HK-2 (cell line): Measurements from ENCODE around the gene DOCK4.

Source experiments
- DNase-seq: peaks from one replicate; pipeline ENCODE4 v3.0.0-alpha.2; 2018; ENCODE audit not compliant: unreplicated experiment

The DOCK4 gene

GRCh38 chr7:112189691-112190090 is 16.5 kb downstream of the DOCK4 start:
- DNase-seq = no peak

DNA sequence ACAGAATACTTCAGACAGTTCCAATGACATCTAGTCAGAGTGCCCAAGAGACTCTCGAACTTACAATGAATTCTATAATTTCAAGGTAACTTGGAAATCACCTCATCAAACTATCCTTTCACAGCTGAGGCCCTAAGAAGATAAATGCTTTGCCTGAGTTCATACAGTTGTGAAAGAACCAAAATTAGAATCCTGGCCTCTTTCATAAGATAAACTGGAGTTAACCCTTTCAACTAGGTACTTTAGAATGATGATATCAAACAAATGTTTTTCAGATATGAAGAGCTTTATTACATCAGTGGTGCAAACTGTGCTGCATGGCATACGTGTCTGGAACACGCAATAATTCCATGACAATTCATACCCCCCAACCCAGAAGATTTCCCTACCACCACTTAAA is 17.9 kb downstream of the DOCK4 start:
- no peak for DNase-seq

- no peak for DNase-seq
Observed at GRCh38 chr7:112186300-112186699, 19.9 kb downstream of the DOCK4 start.

DNA sequence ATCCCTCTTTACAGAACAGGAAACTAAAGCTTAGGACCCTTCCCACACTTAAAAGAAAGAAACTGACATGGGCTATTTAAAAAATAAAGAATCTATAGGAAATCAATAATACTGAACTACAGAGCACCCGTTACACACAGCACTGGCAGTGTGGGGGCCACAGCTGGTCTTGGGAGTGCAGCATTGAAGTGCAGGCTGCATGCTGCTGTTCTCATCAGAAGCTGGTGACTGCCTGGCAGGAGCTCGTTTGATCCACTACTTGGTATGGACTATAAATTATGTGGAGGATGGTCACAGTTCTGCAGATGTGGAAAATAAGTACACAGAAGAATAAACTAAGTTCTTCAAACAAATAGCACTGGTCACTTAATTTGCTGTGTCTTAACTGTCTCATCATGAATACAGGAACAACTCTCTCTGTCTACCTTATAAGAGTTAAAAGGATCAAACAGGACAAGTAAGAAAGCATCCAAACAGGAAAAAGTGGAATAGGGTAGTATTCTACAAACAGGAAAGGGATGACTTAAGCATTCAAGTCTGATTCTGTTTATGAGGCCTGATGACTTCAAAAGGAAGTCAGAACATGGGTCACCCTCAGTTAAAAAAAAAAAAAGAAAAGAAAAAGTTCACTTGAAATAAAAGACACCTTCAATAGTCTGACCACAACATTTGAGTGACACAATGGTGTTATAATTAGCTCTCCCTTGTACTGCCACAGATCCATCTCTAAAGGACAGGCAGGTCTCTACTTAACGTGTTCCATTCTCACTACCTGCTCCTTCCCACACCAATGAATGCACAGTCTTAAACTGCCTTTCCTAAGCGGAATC is 21.0 kb downstream of the DOCK4 start:
- DNase-seq = no peak

DNA sequence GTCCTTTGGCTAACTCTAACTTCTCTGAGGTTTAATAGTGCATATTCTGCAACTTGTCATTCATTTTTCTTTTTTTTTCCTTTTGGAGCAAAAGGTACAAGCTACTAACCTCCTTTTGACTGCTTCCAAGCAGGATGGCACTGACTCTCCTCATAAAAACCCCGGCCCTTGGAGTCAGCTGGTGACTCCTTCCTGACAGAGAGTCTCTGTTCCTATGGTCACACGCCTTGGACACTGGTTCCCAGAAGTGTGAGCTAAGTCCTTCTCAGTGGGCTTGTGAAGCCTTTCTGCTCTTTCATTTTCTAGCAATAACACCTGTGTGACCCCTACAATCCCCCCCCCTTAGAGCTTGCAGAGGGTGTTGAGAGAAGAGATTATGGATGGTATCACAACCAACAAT is 21.7 kb downstream of the DOCK4 start:
- no peak for DNase-seq

- no peak for DNase-seq
Observed at GRCh38 chr7:112183266-112183665, 22.9 kb downstream of the DOCK4 start.

DNA sequence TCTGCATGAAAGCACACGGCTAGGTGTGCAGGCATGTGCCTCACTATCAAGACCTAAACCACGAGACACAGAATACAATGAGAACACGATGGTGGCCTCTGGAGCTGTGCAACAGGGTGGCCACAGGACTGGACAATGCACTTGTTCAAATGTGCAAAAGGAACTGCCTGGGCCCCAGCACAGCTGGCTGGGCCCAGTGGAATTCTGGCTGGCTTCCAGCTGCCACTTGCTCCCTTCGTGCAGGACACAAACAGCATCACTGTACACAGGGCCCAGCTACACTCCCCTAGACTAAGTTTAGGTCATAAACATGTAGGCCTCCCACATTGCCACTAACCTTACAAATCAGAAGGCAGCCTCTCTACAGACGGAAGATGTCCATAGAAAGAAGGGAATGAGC is 23.4 kb downstream of the DOCK4 start:
- no peak for DNase-seq

- no peak for DNase-seq
Observed at GRCh38 chr7:112180223-112180622, 26.0 kb downstream of the DOCK4 start.

GRCh38 chr7:112176693-112177415 is 29.3 kb downstream of the DOCK4 start:
- DNase-seq = no peak

DNA sequence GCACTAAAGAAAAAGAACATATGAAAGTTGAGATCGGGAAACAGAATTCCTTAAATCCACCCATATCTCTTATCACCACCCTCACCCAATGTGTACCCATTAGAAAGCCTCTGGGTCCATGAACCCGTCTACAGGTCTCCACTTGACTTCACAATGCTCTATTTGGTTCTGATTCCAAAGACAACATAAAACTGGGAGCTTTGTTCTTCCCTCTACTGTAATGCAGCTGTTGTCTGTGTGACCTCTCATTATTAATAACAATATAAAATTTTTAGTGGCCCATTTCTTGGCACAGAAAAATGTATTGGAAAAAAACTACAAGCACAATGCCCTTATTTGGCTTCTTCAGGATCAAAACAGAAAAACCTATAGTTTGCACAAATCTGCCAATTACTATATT is 30.0 kb downstream of the DOCK4 start:
- DNase-seq = no peak

DNA sequence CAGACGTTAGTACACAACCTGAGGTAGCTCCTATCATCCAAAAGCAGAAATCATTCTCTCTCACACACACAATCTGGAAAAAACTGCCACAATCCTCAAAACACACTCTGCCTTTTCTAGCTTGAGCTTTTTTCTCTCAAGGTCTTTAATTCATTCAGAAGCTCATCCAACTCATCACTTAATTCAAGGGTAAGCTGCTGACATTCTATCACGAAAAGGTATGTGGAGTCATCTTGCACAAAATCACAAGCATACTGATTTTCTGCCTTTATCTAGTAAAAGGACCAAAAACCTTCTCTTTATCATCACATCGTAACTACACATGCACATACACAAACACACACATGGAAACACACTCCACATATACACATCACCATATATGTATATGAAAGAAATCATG is 32.0 kb downstream of the DOCK4 start:
- DNase-seq = no peak

DNA sequence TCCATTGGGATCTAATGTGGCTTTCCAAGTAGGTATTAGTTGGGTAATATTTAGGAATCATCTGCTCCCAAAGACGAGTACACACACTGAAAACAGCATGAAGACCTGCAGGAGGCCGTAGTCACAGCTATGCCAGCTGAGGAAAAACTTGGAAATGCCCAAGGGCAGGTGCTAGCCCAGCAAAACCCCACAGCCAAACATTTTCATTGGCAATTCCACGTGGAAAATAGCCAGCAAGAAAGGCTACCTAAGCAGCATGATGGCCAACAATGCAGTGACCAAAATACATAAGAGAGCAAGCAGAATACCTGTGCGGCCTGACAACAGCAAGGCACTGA is 32.7 kb downstream of the DOCK4 start:
- no peak for DNase-seq

- DNase-seq = no peak
Observed at GRCh38 chr7:112172870-112173567, 33.2 kb downstream of the DOCK4 start.

GRCh38 chr7:112171673-112172072 is 34.5 kb downstream of the DOCK4 start:
- DNase-seq = no peak

DNA sequence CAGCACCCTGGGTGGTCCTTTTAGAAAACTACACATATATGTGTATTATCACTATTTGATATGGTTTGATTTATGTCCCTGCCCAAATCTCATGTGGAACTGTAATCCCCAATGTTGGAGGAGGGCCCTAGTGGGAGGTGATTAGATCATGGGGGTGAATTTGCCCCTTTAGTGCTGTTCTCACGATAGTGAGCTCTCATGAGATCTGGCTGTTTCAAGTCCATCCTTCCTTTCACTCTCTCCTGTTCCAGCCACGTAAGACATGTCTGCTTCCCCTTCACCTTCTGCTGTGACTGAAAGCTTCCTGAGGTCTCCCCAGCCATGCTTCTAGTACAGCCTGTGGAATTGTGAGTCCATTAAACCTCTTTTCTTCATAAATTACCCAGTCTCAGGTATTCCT is 37.3 kb downstream of the DOCK4 start:
- DNase-seq = no peak

GRCh38 chr7:112167147-112167546 is 39.1 kb downstream of the DOCK4 start:
- DNase-seq = no peak

- no peak for DNase-seq
Observed at GRCh38 chr7:112162784-112163506, 43.3 kb downstream of the DOCK4 start.

- DNase-seq = peak; percentile 79
Observed at GRCh38 chr7:112162142-112162766, 43.9 kb downstream of the DOCK4 start.

DNA sequence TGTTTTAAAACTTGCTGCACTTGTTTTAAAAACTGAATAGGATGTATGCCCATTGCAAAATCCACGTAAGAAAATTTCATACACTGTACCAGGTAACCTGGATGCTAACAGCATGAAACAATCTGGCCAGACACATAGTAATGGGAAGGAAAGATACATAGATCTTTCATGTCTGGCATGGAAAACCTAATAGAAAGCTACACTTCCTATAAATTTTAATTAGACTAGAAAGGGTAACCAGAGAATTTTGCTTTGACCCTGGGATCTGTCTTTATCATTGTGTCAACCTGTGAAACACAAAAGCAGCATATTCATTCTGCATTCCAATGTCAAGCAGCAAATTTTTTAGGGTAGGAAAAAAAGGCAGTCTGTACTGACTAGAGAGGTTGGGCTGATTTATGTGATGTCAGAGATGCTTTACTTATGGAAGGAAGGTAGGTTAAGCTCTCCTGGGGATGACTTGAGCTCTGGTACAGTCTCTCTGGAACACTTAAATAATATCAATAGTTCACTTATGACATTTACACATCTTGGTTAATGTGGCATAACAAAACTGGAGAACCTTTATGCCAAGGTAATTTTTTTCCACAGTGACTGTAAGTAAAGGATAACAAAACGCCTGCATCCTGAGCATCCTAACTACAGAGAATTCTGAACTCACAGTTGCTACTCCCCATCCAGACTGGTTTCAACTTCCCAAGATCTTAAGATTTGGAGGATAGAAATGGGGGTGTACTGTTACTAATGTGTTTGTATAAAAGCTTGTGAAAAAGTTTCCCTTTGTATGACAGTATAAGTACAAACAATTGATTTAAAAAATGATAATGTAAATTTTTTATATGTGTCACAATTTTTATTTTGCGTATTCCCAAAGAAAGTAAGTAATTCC is 44.7 kb downstream of the DOCK4 start:
- no peak for DNase-seq

GRCh38 chr7:112160771-112161150 is 45.4 kb downstream of the DOCK4 start:
- no peak for DNase-seq
